GM19193 (cell line): ENCODE results near the gene SHISA6.

Experiments used
- POLR2A ChIP-seq: IDR thresholded peaks from 4 replicates; pipeline ENCODE4 v1.6.1; 2011; ENCODE audit not compliant: insufficient read depth, insufficient read length; ENCODE audit errors: extremely low read depth

The SHISA6 gene

DNA sequence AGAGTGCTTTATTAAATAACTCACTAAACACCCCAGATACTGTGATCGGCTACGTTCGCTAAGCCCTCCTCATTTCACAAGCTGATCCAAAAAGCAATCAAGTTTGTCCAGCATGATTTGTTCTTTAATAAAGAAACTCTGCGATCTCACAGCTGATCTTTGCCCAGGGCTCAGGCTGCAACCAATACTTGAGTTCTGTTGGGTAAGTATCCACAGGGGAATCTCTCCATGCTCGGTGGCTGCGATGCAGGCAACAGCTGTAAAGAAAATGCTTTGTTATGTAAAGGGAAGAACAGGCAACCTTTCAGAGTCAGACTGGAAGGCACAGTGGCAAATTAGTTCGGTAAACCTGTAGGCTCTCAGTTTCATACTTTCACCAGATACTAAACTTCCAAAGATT is 67.5 kb downstream of the SHISA6 start:
- TF ChIP-seq POLR2A: no peak

DNA sequence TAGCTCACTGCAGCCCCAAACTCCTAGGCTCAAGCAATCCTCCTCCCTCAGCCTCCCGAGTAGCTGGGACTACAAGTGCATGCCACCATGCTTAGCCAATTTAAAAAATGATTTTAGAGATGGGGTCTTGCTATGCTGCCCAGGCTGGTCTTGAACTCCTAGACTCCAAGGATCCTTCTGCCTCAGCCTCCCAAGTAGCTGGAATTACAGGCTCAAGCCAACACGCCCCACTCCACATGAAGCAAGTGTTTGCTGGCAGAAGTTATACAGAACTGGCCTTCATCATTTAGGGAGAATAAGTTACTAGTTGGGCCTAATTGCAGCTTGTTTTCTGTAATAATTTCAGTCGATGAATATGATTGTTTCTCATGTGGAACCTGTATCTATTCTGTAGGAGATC is 68.0 kb downstream of the SHISA6 start:
- no peak for TF ChIP-seq POLR2A

DNA sequence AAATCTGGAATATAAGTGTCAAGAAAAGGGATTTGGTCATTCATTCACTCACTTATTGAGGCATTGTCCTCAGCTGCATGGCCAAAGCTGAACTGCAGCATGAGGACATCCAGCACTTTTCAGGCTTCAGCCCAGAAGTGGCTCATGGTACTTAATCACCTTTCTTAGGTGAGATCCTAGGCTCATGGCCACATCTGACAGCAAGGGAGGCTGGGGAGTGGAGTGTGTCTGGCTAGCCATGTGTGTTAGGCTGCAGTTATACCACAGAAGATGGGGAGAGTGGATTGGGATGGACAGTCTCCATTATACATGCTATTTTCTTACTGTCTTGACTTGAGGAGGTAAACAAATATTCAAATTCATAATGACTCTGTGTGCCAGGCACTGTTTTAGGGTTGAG is 68.8 kb downstream of the SHISA6 start:
- TF ChIP-seq POLR2A: no peak

DNA sequence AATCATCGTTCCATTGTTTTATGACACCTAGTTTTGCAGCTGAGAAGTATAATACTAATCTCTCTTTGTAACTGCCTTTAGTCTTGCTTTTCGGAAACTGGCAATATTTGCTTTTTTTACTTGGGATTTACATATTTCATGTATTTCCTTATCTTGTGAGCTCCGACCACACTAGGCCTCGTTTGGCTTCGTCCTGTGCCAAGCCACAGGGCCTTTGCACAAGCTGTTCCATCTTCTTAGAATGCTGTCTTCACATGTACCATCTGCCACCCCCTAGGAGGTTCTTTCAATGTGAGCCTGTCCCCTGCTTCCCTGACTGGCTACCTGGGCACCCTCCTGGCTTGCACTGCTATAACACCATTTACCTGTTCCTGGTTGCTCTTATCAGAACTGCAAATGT is 77.2 kb downstream of the SHISA6 start:
- TF ChIP-seq POLR2A: no peak

DNA sequence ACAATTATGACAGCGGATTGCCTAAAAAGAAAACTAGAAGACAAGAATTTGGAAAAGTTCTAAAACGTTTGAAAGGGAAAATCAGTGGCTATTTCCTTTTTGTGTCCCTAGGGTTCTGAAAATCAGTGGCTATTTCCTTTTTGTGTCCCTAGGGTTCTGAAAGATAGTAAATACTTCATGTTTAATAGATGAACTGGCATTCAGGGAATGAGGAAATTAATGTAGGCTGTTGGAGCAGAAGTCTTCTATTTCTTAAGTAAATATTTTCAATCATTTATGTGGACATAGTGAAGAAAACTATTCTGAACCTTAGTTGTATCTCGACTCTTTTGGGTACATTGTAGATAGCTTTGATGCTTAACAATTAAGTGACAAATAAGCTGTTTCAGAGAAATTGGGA is 78.9 kb downstream of the SHISA6 start:
- TF ChIP-seq POLR2A: no peak

DNA sequence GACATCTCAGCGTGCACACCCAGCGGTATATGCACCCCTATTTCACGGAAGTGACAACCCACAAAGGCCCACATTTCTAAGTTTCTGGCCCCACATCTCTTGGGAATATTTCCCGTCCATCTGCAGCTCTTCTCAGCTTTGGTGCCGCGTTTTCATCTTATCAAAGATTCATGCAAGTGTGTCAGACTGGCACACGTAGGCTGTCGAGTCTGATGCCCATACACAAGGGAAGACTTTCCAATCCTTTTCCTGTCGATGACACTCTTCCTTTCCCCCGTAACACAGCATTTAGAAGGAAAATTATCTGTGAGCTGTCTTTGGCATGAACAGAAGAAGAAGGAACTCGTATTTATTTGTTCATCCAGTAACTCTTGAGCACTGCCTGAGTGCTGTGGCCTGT is 83.0 kb downstream of the SHISA6 start:
- no peak for TF ChIP-seq POLR2A

DNA sequence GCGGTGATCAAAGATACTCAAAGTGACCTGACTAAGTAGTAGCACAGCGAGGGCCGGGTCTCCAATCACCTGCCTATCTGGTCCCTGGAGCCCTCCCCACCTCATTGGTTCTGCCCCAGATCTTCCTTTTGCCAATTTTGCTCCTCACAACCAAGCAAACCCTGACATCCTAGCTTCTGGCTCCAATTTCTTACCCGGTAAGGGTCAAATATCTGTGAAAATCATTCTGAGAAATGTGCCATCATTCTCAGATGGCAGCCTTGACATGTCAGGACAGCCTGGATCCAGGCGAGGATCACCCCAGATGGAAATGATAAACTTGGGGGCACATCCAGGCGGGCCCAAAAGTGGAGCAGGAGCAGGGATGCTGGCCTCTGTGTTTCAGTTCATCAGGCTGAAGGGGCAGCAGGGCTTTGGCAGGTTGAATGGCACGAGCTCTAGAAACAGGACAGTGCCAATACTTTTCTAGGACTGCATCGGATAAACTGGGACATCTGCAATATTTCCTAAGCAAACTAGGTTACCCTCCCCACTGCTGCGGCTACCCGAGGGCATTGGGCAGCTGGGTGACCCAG is 83.9 kb downstream of the SHISA6 start:
- no peak for TF ChIP-seq POLR2A

DNA sequence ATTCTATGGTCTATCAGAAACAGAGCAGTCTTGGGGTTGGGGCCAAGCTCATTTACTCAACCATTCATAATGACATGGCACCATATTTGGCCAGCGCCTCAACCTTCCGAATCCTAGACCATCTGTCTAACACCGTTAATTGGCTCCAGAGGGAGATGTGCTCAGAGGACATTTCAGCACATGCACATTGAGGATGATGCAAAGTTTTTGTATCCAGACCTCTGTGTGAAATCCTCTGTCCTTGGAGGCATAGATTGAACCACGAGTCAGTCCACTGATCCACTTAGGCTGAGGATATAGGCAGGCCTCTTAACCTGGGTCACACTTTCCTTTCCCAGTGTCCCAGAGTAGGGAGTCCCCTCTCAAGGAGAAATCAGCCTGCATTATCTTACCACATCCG is 85.5 kb downstream of the SHISA6 start:
- no peak for TF ChIP-seq POLR2A

DNA sequence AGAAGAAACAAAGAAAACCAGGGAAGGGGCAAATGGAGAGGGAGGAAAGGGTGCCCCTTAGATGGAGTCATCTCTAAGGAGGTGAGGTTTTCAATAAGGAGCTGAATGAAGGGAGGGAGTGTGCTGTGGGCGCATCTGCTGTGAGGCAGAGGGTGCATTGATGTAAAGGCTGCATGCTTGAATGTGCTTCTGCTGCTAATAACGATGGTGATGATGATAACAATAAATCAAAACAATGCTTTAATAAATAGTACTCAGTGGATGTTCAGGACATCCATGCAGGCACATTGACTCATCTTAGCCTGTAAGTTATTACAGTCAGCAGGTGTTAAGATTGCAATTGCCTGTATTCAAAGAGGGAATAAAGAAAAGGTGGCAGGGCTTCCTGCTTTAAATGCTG is 87.8 kb downstream of the SHISA6 start:
- no peak for TF ChIP-seq POLR2A

DNA sequence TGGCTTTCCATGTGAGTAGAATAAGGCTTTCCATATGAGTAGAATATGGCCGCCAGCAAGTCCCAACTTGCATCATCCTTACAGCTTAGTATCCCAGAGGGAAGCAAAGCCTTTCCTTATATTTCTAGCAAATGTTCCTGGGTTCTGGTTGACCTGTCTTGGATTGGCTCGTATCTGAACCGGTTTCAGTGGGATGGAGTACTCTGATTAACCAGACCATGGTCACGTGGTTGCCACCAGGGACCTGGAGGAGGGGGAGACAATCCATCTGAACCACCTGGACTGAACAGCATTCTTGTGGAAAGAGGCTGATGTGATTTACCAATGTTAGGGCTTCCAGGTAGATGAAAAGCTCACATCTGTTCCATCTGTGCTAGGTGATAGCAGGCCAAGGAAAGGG is 89.0 kb downstream of the SHISA6 start:
- no peak for TF ChIP-seq POLR2A

DNA sequence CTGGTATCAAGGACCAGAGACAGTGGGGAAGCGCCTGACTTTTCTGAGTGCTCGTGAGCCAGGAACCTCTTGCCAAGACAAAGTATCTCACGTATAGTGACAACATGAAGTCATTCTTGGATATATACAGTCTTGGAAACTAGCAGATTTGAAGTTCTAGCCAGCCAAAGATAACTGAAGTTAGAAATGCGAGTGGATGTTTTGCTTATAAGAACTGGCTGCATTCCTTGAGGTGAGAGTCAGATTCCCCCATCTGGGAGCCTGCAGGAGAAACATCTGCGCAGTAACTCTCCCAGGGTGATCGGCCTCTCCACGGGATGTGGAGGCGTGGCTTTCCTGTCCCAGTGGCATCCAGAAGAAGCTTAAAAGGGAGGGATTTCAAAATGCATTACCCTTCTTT is 89.8 kb downstream of the SHISA6 start:
- TF ChIP-seq POLR2A: no peak

DNA sequence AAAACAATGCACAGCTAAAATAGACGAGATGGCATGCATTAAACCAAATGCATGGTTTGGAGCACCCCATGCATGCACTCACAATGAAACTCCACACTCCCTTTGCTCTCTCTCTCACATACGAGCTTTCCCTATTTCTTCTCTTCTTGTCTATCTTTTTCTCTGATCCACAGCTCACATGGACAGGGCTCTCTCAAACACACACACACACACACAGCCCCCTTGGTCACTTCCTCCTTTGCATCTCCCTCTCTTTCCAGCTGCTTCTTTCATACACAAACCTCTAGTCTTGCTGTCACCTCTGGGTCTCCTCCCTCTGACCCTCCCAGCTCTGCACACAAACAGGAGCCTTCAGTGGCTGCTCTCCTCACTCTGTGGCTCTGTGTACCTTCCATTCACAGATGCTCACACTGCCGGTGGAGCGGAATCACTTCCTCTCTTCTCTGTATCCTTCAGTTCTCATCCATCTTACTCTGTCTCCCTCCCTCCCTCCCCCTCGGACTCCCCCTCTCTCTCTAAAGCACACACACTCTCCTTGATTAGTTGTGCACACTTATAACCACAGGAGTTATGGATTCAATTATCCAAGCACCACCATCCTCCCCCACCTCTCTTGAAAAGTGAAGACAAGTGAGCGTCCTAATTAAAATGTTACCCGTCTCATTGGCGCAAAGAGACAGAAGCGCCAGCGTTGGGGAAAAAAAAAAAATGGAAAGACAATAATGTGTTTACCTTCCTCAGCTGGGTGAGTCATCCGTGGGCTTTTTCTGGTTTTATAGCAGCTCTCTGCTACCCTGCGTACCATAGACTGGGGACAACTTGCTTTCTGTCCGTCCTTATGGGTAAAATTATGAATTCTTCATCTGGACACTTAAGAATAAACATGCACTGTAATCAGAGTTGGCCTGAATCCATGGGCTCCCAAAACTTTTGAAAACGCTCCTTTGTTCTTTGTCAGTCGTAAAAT is 90.8 kb downstream of the SHISA6 start:
- TF ChIP-seq POLR2A: no peak

DNA sequence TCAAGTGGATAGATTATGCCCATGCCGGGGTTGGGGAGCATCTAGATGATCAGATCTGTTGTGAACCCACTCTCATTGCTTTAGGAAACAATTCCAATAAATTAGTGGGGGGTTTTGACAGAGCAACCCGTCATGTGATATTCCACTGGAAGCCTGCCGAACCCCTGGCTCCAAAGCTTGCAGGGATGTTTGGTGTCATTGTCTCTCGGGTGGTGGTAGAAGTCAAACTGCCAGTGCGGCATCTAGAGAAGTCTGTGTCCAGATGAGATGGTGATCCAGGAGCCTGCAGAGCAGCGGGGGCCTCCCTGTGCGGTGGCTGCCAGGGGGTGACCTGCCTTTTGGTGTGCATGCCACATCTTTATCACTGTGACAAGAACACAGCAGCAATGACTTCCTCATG is 91.7 kb downstream of the SHISA6 start:
- TF ChIP-seq POLR2A: no peak

DNA sequence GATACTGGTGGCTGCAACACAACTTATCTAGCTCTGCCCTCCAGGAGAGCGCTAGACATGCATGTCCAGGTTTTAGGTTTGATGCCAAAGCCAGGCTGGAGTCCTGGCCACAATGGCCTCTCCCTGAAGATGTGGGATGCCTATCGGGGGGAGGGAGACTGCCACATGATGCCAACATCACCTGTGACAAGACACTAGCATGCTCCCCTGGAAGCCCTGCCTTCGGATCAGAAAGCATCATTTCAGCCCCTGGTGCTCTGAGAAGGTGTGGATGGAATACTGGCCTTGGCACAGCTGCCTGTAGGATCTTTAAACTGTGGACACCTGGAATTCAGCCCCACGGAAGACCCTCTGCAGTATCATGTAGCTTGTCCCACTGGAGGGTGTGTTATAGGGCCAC is 93.5 kb downstream of the SHISA6 start:
- no peak for TF ChIP-seq POLR2A

DNA sequence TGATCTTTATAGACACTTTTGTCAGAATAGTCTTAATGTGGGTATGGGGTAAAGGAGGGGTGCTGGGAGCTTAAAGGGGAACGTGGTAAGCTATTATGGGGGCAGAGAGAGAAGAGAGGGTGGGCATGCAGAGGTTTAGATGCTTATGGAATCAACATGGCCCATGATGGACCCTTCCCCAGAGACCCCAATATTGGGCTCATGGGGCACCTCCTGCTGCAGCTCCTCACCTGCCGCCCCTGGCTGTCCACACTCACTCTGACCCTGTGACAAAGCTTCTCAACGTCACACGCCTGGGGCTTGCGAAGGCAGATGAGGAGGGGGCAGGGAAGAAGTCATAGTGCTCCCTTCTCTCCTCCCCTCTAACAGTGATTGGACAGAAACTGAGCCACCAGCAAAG is 95.3 kb downstream of the SHISA6 start:
- TF ChIP-seq POLR2A: no peak

DNA sequence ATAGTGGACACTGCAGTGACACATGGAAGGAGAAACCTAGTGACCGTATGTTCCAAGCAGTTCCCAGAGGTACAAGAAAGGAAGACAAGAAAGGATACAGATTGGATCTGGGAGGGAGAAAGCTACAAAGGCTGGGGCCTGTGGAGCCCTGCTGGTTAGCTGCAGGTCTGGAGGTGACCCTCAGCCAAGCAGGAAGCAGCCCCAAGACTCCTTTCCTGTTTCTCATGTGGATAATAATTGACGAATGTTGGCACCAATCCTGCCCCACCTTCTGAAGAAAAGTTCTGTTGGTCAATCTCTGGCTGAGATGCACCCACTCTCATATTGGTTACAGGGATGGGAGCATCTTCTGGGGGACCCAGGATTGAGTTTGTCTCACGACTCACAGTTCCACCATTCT is 99.8 kb downstream of the SHISA6 start:
- TF ChIP-seq POLR2A: no peak
